ENCODE data around the gene GCC2.
"Not testable (repeated sequence)": the region's sequence is repeated elsewhere in the genome, so short reads cannot be mapped to it uniquely, and the experiment has no call there.

The GCC2 gene

GRCh38 chr2:108553209-108553919 lies 104.4 kb downstream of the GCC2 start:
- H3K9ac ChIP-seq (ENCODE audit: low read length) = no peak overlapping the region

GRCh38 chr2:108554528-108554927 lies 105.5 kb downstream of the GCC2 start:
- Histone ChIP-seq H3K9me3 (ENCODE audit: control insufficient read depth, low read depth, low read length) (no peaks in the 10 kb centered on the region), H3K9ac (ENCODE audit: low read length) (no peak overlapping the region), H3K27me3 (ENCODE audit: control insufficient read depth, insufficient read depth, low read length) (no peaks in the 10 kb centered on the region), H3K36me3 (ENCODE audit: control insufficient read depth, low read depth, low read length) (no peaks in the 10 kb centered on the region), H3K27ac (ENCODE audit: low read length) (no peak overlapping the region), H3K4me1 (ENCODE audit: control insufficient read depth, low read depth, low read length) (no peaks in the 10 kb centered on the region), H3K4me3 (ENCODE audit: low read length) (no peak overlapping the region)

More at GRCh38 chr2:108553209-108553919, 104.4 kb downstream of the GCC2 start:
- Histone ChIP-seq H3K27me3 (ENCODE audit: control insufficient read depth, insufficient read depth, low read length) (no peaks in the 10 kb centered on the region), H3K27ac (ENCODE audit: low read length) (no peak overlapping the region), H3K4me1 (ENCODE audit: control insufficient read depth, low read depth, low read length) (no peaks in the 10 kb centered on the region), H3K36me3 (ENCODE audit: control insufficient read depth, low read depth, low read length) (no peaks in the 10 kb centered on the region), H3K9me3 (ENCODE audit: control insufficient read depth, low read depth, low read length) (no peaks in the 10 kb centered on the region), H3K4me3 (ENCODE audit: low read length) (no peak overlapping the region)

- H3K9me3 ChIP-seq (ENCODE audit: control insufficient read depth, low read depth, low read length) = no peaks in the 10 kb centered on the region
- H3K27ac ChIP-seq (ENCODE audit: low read length) = no peak overlapping the region
- H3K4me3 ChIP-seq (ENCODE audit: low read length) = no peak overlapping the region
- H3K27me3 ChIP-seq (ENCODE audit: control insufficient read depth, insufficient read depth, low read length) = no peaks in the 10 kb centered on the region
- H3K4me1 ChIP-seq (ENCODE audit: control insufficient read depth, low read depth, low read length) = no peaks in the 10 kb centered on the region
- H3K36me3 ChIP-seq (ENCODE audit: control insufficient read depth, low read depth, low read length) = no peaks in the 10 kb centered on the region
- H3K9ac ChIP-seq (ENCODE audit: low read length) = no peak overlapping the region
Observed at GRCh38 chr2:108555572-108555971, 106.6 kb downstream of the GCC2 start.

- not testable (repeated sequence) for H3K9ac ChIP-seq (ENCODE audit: low read length); H3K36me3 ChIP-seq (ENCODE audit: control insufficient read depth, low read depth, low read length); H3K27ac ChIP-seq (ENCODE audit: low read length); H3K9me3 ChIP-seq (ENCODE audit: control insufficient read depth, low read depth, low read length); H3K4me1 ChIP-seq (ENCODE audit: control insufficient read depth, low read depth, low read length); H3K4me3 ChIP-seq (ENCODE audit: low read length); H3K27me3 ChIP-seq (ENCODE audit: control insufficient read depth, insufficient read depth, low read length)
Observed at GRCh38 chr2:108556581-108556980, 107.6 kb downstream of the GCC2 start.
